ENCODE data around the gene FFAR4. TPM values are rescaled to one million over a fixed set of nuclear protein-coding genes. Genes with fewer than 3 reads are reported as not detected.
A peak's percentile ranks its signal among the peaks of the same experiment; 100 is the strongest.
"Not testable (repeated sequence)": the region's sequence is repeated elsewhere in the genome, so short reads cannot be mapped to it uniquely, and the experiment has no call there.

The FFAR4 gene
- total RNA-seq, 1 donor from 2014 or later, result 1.5 TPM

- H3K27me3 ChIP-seq, result no peaks in the 10 kb centered on the region
- H3K9me3 ChIP-seq, result no peaks in the 10 kb centered on the region
- intact Hi-C loops (cut with DNase I), result no loop called here
- DNase-seq (ENCODE audit: extremely low spot score in 2 of 2), result no peak
- no peak for TF ChIP-seq POLR2A (IDR thresholded peaks at IDR 0.05)
- peak in 1 of 3 experiments; percentile 12 for TF ChIP-seq CTCF (IDR thresholded peaks at IDR 0.05)
- TF ChIP-seq POLR2AphosphoS5 (IDR thresholded peaks at IDR 0.05; ENCODE audit: insufficient read depth in 1 of 2, low read depth in 1 of 2), result no peak
- H3K27ac ChIP-seq, result no peak overlapping the region
- no peaks in the 10 kb centered on the region for H3K4me1 ChIP-seq
- H3K36me3 ChIP-seq, result no peaks in the 10 kb centered on the region
- H3K4me3 ChIP-seq, result no peak overlapping the region
These were observed 24.1 kb upstream of the FFAR4 start for GRCh38 chr10:93542358-93542791.

- intact Hi-C loops (cut with DNase I); H3K4me1 ChIP-seq; H3K4me3 ChIP-seq; H3K27me3 ChIP-seq; DNase-seq (ENCODE audit: extremely low spot score in 2 of 2); H3K27ac ChIP-seq; H3K36me3 ChIP-seq; H3K9me3 ChIP-seq: not testable (repeated sequence)
These were observed 19.5 kb upstream of the FFAR4 start for GRCh38 chr10:93546995-93547394.

- H3K4me3 ChIP-seq, result no peak overlapping the region
- TF ChIP-seq POLR2AphosphoS5 (IDR thresholded peaks at IDR 0.05; ENCODE audit: insufficient read depth in 1 of 2, low read depth in 1 of 2), result no peak
- TF ChIP-seq CTCF (IDR thresholded peaks at IDR 0.05), result no peak
- TF ChIP-seq POLR2A (IDR thresholded peaks at IDR 0.05), result no peak
- H3K9me3 ChIP-seq, result no peaks in the 10 kb centered on the region
- no peaks in the 10 kb centered on the region for H3K36me3 ChIP-seq
- intact Hi-C loops (cut with DNase I), result no loop called here
- DNase-seq (ENCODE audit: extremely low spot score in 2 of 2), result no peak
- no peak overlapping the region for H3K27ac ChIP-seq
- no peaks in the 10 kb centered on the region for H3K4me1 ChIP-seq
- H3K27me3 ChIP-seq, result no peaks in the 10 kb centered on the region
These were observed 18.9 kb upstream of the FFAR4 start for GRCh38 chr10:93547522-93547921.

- no peak for DNase-seq (ENCODE audit: extremely low spot score in 2 of 2)
- TF ChIP-seq POLR2AphosphoS5 (IDR thresholded peaks at IDR 0.05; ENCODE audit: insufficient read depth in 1 of 2, low read depth in 1 of 2) (no peak), POLR2A (IDR thresholded peaks at IDR 0.05) (no peak), CTCF (IDR thresholded peaks at IDR 0.05) (no peak)
- H3K4me3 ChIP-seq, result no peak overlapping the region
- no peaks in the 10 kb centered on the region for H3K27me3 ChIP-seq
- H3K27ac ChIP-seq, result no peak overlapping the region
- H3K4me1 ChIP-seq, result no peaks in the 10 kb centered on the region
- H3K36me3 ChIP-seq, result no peaks in the 10 kb centered on the region
- intact Hi-C loops (cut with DNase I), result no loop called here
- no peaks in the 10 kb centered on the region for H3K9me3 ChIP-seq
These were observed 17.9 kb upstream of the FFAR4 start for GRCh38 chr10:93548376-93549071.

- no peaks in the 10 kb centered on the region for H3K9me3 ChIP-seq
- no peaks in the 10 kb centered on the region for H3K4me1 ChIP-seq
- intact Hi-C loops (cut with DNase I), result no loop called here
- H3K4me3 ChIP-seq, result no peak overlapping the region
- DNase-seq (ENCODE audit: extremely low spot score in 2 of 2), result no peak
- H3K27ac ChIP-seq, result no peak overlapping the region
- H3K27me3 ChIP-seq, result no peaks in the 10 kb centered on the region
- TF ChIP-seq POLR2A (IDR thresholded peaks at IDR 0.05), result no peak
- no peak for TF ChIP-seq CTCF (IDR thresholded peaks at IDR 0.05)
- no peak for TF ChIP-seq POLR2AphosphoS5 (IDR thresholded peaks at IDR 0.05; ENCODE audit: insufficient read depth in 1 of 2, low read depth in 1 of 2)
- no peaks in the 10 kb centered on the region for H3K36me3 ChIP-seq
These were observed 15.9 kb upstream of the FFAR4 start for GRCh38 chr10:93550606-93551005.
